Esophagus mucosa (tissue), 1 donor: ENCODE results near the gene PIEZO2. TPM values are rescaled to one million over a fixed set of nuclear protein-coding genes. Genes with fewer than 3 reads are reported as not detected.

ENCODE experiments used
- ATAC-seq: fragments of 200-7000 bp; cut with Tn5 transposase; one replicate; pipeline ENCODE4 v1.9.1; 2020
- total RNA-seq: library from RNA; stranded (reverse); gene quantifications from one replicate; pipeline ENCODE4 v1.2.4, GENCODE V29; 2023
- donor health status: DM: yes; HTN: yes; CAD: no.

PIEZO2 gene
- total RNA-seq, 1 donor from 2014 or later: 0.76 TPM

DNA sequence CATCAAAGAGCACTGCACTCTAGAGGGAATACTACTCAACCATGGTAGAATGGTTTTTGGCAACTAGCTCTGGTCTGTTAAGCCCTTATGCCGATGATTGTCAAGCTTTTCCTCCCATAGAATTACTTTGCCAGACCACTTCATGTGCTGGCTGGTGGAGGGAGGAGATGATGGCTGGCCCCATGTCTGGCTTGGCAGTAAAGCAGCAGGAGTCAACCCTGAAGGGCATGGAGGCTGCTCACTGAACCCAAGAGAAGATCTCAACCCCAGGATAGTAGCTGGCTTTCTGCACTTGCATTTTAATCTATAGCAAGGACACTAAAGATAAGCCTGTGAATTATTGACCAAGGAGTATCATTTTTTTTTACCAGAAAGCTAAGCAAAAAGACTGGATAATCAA, 309.9 kb downstream of the PIEZO2 start:
- ATAC-seq: no peak

GRCh38 chr18:10838553-10838952, 310.8 kb downstream of the PIEZO2 start:
- ATAC-seq: no peak

DNA sequence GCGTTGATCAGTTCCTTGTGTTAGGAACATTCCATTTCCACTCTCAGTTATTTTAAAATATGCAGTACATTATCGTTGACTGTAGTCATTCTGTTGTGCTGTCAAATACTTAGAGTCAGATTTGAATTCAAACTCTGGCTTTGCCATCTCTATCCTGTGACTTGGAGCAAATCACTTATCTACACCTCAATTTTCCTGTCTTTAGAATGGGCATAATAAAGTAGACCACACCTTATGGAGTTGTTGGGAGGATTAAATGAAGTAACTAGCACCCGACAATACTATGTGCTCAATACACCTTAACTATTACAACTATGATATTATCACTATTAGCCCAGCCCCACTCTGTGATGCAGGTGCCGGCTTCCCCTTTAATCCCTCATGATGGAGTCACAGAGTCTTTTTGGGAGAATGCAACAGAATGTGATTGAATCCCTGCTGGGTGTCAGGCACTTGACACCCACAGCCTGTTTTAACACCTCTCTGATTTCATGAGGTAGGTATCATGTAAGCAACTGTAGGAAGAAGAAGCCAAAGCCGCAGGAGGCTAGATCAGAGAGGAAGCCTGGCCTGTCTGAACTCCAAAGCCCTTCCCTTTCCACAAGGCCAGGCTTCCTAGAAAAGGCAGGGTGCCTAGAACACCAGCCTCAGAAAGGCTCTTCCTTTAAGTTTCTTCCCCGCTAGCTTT, 315.1 kb downstream of the PIEZO2 start:
- no peak for ATAC-seq

GRCh38 chr18:10833656-10834055, 315.7 kb downstream of the PIEZO2 start:
- no peak for ATAC-seq

DNA sequence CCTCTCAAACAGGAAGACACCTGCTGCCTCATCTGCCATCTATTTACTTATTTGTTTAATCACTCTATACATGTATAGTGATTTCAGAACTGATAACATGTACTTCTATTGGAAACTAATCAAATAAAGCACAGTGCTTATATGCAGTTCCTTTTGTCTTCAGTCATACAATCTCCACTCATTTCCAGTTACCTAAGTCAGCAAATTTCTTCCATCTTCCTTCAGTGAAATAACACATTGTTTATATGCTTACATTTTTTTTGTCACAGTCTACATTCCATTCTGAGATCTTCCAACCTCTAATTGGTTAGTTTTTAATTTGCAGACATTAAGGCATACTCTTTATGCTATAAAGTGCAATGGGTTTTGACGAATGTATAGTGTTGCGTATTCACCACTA, 323.0 kb downstream of the PIEZO2 start:
- ATAC-seq: no peak

- ATAC-seq: no peak
These were observed 326.9 kb downstream of the PIEZO2 start for GRCh38 chr18:10822456-10822855.

DNA sequence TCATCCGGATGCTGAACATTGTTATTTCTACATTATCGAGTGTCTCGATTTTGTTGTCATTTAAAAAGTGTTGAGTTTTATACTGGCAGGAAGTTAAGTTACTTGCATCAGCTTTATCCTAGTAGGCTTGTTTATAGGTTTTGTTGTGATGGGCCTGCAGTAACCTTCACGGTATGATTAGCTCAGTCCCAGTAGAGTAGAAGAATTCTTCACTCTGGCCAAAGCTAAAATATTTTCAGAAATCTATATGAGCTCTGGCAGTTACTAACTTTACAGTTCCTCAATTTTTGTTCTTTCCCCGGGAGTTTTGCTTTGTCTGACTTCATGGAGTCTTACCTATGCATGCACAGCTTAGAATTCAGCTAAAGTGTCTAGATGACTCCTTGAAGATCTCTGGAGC, 328.7 kb downstream of the PIEZO2 start:
- no peak for ATAC-seq

DNA sequence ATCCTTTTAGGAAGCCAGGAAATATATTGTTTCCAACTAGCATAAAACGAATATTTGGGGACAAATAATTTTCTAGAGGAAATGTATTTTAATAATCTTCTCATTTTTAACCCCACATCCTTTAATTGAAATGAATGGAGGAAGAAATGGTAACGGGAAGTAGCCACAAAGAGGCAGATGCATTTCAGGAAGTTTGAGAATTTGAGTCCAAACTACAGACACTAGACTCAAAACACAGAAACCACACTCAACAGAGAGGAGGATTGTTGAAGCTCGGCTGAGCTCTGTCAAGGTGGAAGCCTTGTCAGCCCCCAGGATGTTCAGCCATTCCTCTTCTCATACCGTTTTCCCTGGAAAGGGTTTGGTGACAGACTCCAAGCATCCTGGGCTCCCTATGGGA, 335.0 kb downstream of the PIEZO2 start:
- ATAC-seq: no peak

GRCh38 chr18:10805587-10806118, 343.7 kb downstream of the PIEZO2 start:
- no peak for ATAC-seq

GRCh38 chr18:10804126-10804525, 345.2 kb downstream of the PIEZO2 start:
- no peak for ATAC-seq

DNA sequence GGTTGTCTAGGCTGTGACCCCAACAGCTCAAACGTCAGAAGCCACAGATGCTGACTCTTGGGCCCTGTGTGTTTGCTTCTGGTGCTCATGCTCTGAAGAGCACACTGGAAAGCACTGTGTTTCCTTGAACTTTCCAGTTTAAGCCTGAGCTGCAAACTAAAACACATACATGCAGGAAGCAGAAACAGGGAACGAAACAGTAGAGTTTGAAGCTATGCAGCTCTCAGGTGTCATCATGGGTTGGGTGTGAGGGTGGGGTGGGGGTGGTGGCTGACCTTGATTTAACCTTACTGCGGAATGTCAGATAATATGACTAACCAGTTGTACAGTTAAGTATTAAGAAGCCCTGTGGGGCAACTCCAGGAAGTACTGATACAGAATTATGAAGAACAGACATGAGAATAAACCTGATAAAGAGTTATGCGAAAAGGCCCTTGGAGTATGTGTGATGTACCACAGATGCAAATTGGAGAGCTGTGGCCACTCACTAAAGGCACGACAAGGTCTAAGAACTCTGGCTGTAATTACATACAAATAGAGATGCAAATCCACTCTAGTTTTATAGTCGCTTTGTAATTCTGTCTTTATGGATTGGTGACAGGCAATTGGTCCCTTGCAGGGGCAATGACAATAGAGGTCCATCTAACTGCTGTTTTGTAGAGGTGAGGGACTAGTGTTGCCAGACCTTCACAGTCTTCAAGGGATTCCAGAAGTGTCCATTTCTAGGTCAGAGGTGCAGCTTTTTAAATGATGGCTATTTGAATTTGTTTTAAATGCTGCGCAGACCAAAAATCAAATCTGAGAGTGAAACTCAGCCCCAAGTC, 350.4 kb downstream of the PIEZO2 start:
- peak; percentile 96 for ATAC-seq

DNA sequence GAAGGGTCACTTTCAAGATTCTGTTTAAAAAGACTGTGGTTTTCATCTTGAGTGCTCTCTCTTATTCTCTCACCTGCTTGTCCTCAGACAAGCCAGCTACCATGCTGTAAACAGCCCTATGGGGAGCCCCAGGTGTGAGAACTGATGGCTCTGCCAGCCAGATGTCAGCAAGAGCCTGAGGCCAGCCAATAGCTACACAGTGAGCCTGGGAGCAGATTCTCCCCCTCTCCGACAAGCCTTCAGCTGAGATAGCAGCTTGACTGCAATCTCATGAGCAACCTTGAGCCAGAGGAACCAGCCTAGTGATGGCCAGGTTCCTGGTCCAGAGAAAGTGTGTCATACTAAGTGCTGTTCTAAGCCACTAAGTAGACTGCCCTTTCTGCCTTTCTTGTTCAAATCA, 351.5 kb downstream of the PIEZO2 start:
- peak; percentile 31 for ATAC-seq

- ATAC-seq: no peak
These were observed 354.6 kb downstream of the PIEZO2 start for GRCh38 chr18:10794771-10795170.

- no peak for ATAC-seq
These were observed 355.5 kb downstream of the PIEZO2 start for GRCh38 chr18:10793730-10794370.

- ATAC-seq: no peak
These were observed 357.2 kb downstream of the PIEZO2 start for GRCh38 chr18:10792181-10792580.

GRCh38 chr18:10791169-10791831, 358.1 kb downstream of the PIEZO2 start:
- no peak for ATAC-seq

DNA sequence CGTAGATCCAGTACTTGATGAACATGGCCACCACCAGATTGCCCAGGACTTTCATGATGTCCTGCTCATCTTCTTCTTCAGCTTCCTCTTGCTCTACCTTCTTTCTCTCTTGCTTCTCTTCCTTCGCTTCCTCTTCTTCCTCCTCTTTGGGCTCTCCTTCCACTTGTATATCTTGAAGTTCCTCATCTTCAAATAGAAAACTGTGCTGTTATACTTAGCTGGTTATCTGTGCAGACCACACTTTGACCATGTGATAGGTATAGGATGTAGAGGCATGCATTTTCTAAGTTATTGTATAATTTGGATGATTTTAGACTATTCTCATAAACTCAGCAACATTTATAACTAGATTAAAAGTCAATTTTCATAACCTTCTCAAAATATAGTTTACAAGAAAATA, 360.2 kb downstream of the PIEZO2 start:
- ATAC-seq: no peak

DNA sequence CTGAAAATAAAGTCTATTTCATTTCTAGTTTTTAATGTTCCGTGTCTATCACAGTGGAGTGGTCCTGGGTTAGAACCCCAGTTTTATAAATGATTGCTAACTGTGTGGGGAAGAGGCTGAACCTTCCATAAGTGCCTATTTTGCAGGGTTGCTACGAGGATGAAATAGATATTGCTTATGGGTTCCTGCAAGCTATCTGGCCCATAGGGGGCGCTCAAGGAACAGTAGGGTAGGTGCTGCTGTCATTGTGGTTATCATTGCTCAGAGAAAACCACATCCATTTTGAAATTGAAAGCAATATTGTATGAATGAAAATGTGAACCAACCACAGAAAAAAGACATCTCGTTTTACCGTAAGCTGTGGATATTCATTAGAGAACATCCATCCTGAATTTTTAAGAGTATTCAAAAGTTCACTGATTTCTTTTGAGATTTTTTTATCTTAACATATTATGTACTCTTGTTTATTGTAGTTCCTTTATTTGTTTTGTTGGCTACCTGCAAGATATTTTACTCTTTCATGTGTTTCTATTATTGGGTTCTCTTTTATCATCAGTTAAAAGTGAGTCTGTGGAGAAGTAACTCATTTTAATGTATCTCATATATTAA, 362.0 kb downstream of the PIEZO2 start:
- ATAC-seq: peak; percentile 72

DNA sequence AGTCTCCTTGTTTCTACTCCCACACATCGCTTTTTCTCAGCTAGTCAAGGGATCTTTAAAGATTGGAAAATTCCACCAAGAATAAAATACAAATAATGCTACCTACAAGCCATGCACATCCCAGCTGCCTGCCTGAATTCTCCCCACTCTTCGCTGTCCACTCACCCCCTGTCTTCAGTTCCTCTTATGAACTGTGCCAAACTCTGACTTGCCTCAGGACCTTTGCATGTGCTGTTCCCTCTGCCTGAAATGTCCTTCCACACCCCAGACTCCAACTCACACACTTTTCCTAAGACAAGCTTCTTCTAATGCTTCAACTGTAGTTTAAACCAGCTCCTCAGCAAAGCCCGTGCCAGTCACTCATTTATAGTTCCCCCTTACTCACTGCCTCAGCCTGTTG, 363.6 kb downstream of the PIEZO2 start:
- no peak for ATAC-seq

DNA sequence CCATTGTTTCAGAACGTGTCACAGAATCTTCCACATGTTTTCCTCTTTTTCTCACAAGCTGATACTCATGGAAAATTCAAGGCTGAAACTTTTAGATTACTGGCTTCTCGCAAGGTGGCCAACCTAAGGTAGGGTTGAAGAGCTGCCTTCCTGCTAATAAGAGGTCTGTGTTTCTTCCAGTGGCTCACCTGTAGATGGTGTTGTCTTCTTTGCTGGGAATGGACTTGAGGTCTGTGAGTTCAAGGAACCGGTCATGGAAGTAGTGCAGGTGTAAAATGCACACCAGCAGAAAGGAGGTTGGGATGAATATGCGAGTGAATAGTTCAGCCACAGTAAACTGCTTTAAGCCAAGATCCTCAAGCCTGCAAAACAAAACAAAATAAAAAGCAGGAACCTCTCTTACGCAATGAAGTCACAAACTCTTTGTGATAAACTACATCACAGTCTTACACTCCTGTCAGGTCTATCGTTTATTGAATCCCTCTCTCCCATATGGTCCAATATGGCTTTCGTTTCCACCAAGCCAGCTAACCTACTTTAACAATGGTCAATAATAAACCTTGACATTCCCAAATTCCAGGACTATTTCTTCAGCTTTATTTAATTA, 364.7 kb downstream of the PIEZO2 start:
- ATAC-seq: no peak

DNA sequence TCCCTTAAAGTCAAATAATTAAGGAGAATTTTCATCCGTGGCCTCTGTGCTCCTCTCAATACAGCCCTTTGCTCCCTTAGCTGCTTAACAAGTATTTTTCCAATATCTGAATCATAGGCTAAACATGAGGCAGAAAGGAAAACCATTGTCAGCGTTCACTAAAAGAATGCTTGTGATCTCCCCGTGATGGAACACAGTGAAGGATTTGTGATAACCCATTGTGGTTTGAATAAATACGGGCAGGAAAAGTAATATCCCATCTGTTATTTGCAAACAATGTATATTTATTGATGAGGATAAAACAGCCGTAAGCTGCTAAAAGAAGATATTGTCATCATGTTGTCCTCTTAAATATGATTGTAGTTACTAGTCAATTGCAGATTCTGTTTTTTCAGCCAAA, 365.4 kb downstream of the PIEZO2 start:
- no peak for ATAC-seq

DNA sequence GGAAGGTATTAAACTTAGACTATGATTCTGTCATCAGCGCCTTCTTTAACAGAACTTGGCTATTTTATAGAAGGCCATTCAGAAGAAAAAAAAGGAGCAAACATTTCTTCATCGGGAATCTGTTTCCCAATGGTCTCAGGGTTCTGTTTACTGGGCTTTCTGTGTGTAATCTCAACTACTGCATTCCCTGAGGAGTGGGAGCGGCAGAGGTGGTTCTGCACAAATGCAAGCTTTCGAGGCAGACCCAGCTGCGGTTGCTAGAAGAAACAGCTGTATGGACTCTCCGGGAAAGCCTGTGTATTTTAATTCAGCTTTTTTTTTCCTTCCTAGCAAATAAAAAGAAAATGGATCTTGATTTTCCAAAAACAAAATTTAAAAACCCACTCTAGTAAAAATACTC, 372.9 kb downstream of the PIEZO2 start:
- no peak for ATAC-seq
